ENCODE results near the gene FAM131B.

- no peak for TF ChIP-seq CTCF (conservative IDR thresholded peaks at IDR 0.05 in 1 of 2, IDR thresholded peaks at IDR 0.05 in 1 of 2; ENCODE audit: extremely low read depth in 1 of 2, insufficient read depth in 1 of 2, low read depth in 1 of 2, low read length in 2 of 2)
- no peak for TF ChIP-seq EZH2 (IDR thresholded peaks at IDR 0.05; ENCODE audit: borderline replicate concordance, low read length)
Observed at GRCh38 chr7:143411976-143412708, 49.6 kb upstream of the FAM131B start.

Measured in mammary epithelial cell (primary cell).